GM06990 (cell line): Measurements from ENCODE around the gene MISFA.

ENCODE experiments used
- DNase-seq: peaks from one replicate; pipeline ENCODE4 v3.0.0-alpha.2; 2011; ENCODE audit not compliant: insufficient read length; ENCODE audit errors: extremely low read depth
- H3K27me3 ChIP-seq: replicated peaks from 2 replicates; pipeline ENCODE4 v1.6.0; 2011; ENCODE audit warnings: low read length; ENCODE audit not compliant: control insufficient read depth, insufficient read depth
- H3K36me3 ChIP-seq: 2 replicates; pipeline ENCODE4 v1.5.1; 2011; ENCODE audit warnings: low read length; ENCODE audit not compliant: control insufficient read depth, insufficient read depth
- H3K4me3 ChIP-seq: replicated peaks from 2 replicates; pipeline ENCODE4 v1.5.1; 2011; ENCODE audit warnings: low read depth, mild to moderate bottlenecking, control low read depth, low read length
- CTCF ChIP-seq: IDR thresholded peaks from 2 replicates; pipeline ENCODE4 v1.5.1; 2011; ENCODE audit warnings: low read length, control low read depth, mild to moderate bottlenecking, inconsistent platforms; ENCODE audit not compliant: insufficient read depth, poor library complexity, severe bottlenecking

The MISFA gene

GRCh38 chr11:18599739-18600230 lies at the start of gene MISFA:
TSS of gene MISFA (plus strand) at chr11:18599789. CDS start at chr11:18599929, 140 bp downstream.
- Histone ChIP-seq H3K4me3 (no peak within 1 kb of the TSS), H3K27me3 (no peaks in the 10 kb centered on the region), H3K36me3 (peaks cover 4% of the 10 kb centered on the region; the same call in 1 of the 2 replicates)
- no peak for TF ChIP-seq CTCF
- DNase-seq, result no peak

GRCh38 chr11:18563090-18563730 lies 36.4 kb upstream of the MISFA start:
- Histone ChIP-seq H3K36me3 (peaks cover 3% of the 10 kb centered on the region), H3K27me3 (no peaks in the 10 kb centered on the region), H3K4me3 (no peak overlapping the region)
- TF ChIP-seq CTCF, result no peak
- no peak for DNase-seq

- no peak for TF ChIP-seq CTCF
- Histone ChIP-seq H3K4me3 (no peak overlapping the region), H3K27me3 (no peaks in the 10 kb centered on the region), H3K36me3 (peaks cover 3% of the 10 kb centered on the region)
- no peak for DNase-seq
These were observed 35.4 kb upstream of the MISFA start for GRCh38 chr11:18564149-18564548.

GRCh38 chr11:18566406-18566805 lies 33.2 kb upstream of the MISFA start:
- no peak for TF ChIP-seq CTCF
- Histone ChIP-seq H3K4me3 (no peak overlapping the region), H3K36me3 (peaks cover 4% of the 10 kb centered on the region), H3K27me3 (no peaks in the 10 kb centered on the region)
- no peak for DNase-seq

GRCh38 chr11:18567081-18567480 lies 32.5 kb upstream of the MISFA start:
- TF ChIP-seq CTCF, result no peak
- DNase-seq, result no peak
- Histone ChIP-seq H3K36me3 (peaks cover 6% of the 10 kb centered on the region), H3K27me3 (no peaks in the 10 kb centered on the region), H3K4me3 (no peak overlapping the region)
